Transverse colon (tissue), 4 donors: ENCODE results near the gene OTUD3.
"Not testable (repeated sequence)": the region's sequence is repeated elsewhere in the genome, so short reads cannot be mapped to it uniquely, and the experiment has no call there.

Source experiments
- EP300 ChIP-seq: sonication (generic); formaldehyde crosslinking; IDR thresholded peaks from one replicate; pipeline ENCODE4 v1.6.1; 2017; ENCODE audit warnings: antibody characterized with exemption, low read depth
- POLR2A ChIP-seq: fragments of 450-650 bp; IDR thresholded peaks from one replicate; pipeline ENCODE4 v1.6.1; 2016; ENCODE audit warnings: antibody characterized with exemption, mild to moderate bottlenecking, moderate library complexity
- POLR2AphosphoS5 ChIP-seq, 3 donors: sonication (generic); formaldehyde crosslinking; IDR thresholded peaks; one replicate each; pipeline ENCODE4 v1.6.1; 2016; ENCODE audit warnings: antibody characterized with exemption in 3 of 3
- TF ChIP-seq, protein P1 (sequence below), 5 experiments: fragments of 200-600 bp in 3 of 5; fragments of 450-650 bp in 2 of 5; sonication (generic) in 3 of 5; IDR thresholded peaks; 1 replicate in 2 of 5; 2 replicates in 3 of 5; pipeline ENCODE4 v1.5.1; 2016 to 2017; ENCODE audit warnings: antibody characterized with exemption in 5 of 5, inconsistent platforms in 3 of 5, mild to moderate bottlenecking in 2 of 5, moderate library complexity in 1 of 5

DNA sequence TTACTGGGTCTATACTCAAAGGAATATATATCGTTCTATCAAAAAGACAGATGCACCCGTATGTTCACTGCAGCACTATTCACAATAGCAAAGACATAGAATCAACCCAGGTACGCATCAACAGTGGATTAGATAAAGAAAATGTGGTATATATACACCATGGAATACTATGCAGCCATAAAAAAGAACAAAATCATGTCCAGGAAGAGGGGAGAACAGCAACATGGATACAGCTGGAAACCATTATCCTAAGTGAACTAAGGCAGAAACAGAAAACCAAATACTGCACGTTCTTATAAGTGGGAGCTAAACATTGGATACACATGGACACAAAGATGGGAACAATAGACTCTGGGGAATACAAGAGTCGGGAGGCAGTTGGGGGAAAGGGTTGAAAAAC is 1.4 kb upstream of the OTUD3 start:
- TF ChIP-seq EP300; POLR2A; POLR2AphosphoS5 (IDR thresholded peaks at IDR 0.05): not testable (repeated sequence)
- TF ChIP-seq, protein P1, sequence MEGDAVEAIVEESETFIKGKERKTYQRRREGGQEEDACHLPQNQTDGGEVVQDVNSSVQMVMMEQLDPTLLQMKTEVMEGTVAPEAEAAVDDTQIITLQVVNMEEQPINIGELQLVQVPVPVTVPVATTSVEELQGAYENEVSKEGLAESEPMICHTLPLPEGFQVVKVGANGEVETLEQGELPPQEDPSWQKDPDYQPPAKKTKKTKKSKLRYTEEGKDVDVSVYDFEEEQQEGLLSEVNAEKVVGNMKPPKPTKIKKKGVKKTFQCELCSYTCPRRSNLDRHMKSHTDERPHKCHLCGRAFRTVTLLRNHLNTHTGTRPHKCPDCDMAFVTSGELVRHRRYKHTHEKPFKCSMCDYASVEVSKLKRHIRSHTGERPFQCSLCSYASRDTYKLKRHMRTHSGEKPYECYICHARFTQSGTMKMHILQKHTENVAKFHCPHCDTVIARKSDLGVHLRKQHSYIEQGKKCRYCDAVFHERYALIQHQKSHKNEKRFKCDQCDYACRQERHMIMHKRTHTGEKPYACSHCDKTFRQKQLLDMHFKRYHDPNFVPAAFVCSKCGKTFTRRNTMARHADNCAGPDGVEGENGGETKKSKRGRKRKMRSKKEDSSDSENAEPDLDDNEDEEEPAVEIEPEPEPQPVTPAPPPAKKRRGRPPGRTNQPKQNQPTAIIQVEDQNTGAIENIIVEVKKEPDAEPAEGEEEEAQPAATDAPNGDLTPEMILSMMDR (IDR thresholded peaks at IDR 0.05), result not testable (repeated sequence)
